ENCODE results near the gene MSX2. TPM values are rescaled to one million over a fixed set of nuclear protein-coding genes. Genes with fewer than 3 reads are reported as not detected.
A peak's percentile ranks its signal among the peaks of the same experiment; 100 is the strongest.

The MSX2 gene
- total RNA-seq, 1 experiment from 2014 or later = not detected

GRCh38 chr5:174725261-174725990 lies 1.0 kb downstream of the MSX2 start:
- H3K9me3 ChIP-seq (ENCODE audit: low read depth, low read length, poor library complexity, severe bottlenecking) = no peaks in the 10 kb centered on the region
- intact Hi-C loops (cut with micrococcal nuclease; ENCODE audit: unreplicated experiment) = no loop called here
- peaks cover 99% of the 10 kb centered on the region for H3K27me3 ChIP-seq (replicated peaks; ENCODE audit: insufficient read depth, low read depth, low read length, poor library complexity)
- BruUV-seq (replicated peaks) = no TSS peak
- H3K4me1 ChIP-seq (ENCODE audit: insufficient read depth, low read length, poor library complexity, severe bottlenecking) = no peaks in the 10 kb centered on the region
- DNase-seq (ENCODE audit: low spot score) = no peak
- ChIA-PET POLR2A (ENCODE audit: low non-redundant PET) (no interaction called here), CTCF (no interaction called here)
- no peak for TF ChIP-seq EZH2 (IDR thresholded peaks at IDR 0.05; ENCODE audit: borderline replicate concordance, low read depth, low read length, poor library complexity, severe bottlenecking)
- TF ChIP-seq CTCF (conservative IDR thresholded peaks at IDR 0.05; ENCODE audit: low read depth, low read length) = no peak
- peak overlapping the region; percentile 46 for H3K4me3 ChIP-seq (ENCODE audit: low read depth, low read length, poor library complexity, severe bottlenecking)
- no peak overlapping the region for H3K27ac ChIP-seq (ENCODE audit: low read depth, low read length, poor library complexity, severe bottlenecking)
- H3K36me3 ChIP-seq (ENCODE audit: insufficient read depth, low read length, poor library complexity, severe bottlenecking) = no peaks in the 10 kb centered on the region

GRCh38 chr5:174725991-174726601 lies 1.7 kb downstream of the MSX2 start:
- POLR2A ChIA-PET (ENCODE audit: low non-redundant PET) = no interaction called here
- no peak for DNase-seq (ENCODE audit: low spot score)
- H3K27me3 ChIP-seq (replicated peaks; ENCODE audit: insufficient read depth, low read depth, low read length, poor library complexity) = peaks cover 99% of the 10 kb centered on the region

More at GRCh38 chr5:174725991-174726601, 1.7 kb downstream of the MSX2 start:
- CTCF ChIA-PET = no interaction called here
- Histone ChIP-seq H3K27ac (ENCODE audit: low read depth, low read length, poor library complexity, severe bottlenecking) (no peak overlapping the region), H3K4me1 (ENCODE audit: insufficient read depth, low read length, poor library complexity, severe bottlenecking) (no peaks in the 10 kb centered on the region), H3K36me3 (ENCODE audit: insufficient read depth, low read length, poor library complexity, severe bottlenecking) (no peaks in the 10 kb centered on the region), H3K9me3 (ENCODE audit: low read depth, low read length, poor library complexity, severe bottlenecking) (no peaks in the 10 kb centered on the region), H3K4me3 (ENCODE audit: low read depth, low read length, poor library complexity, severe bottlenecking) (no peak overlapping the region)
- no peak for TF ChIP-seq EZH2 (IDR thresholded peaks at IDR 0.05; ENCODE audit: borderline replicate concordance, low read depth, low read length, poor library complexity, severe bottlenecking)
- TF ChIP-seq CTCF (conservative IDR thresholded peaks at IDR 0.05; ENCODE audit: low read depth, low read length) = no peak
- intact Hi-C loops (cut with micrococcal nuclease; ENCODE audit: unreplicated experiment) = no loop called here
- BruUV-seq (replicated peaks) = no TSS peak

All from A673 (cell line).